WTC11 (cell line): ENCODE data around the gene GDF7. TPM values are rescaled to one million over a fixed set of nuclear protein-coding genes. Genes with fewer than 3 reads are reported as not detected.

Experiments
- ATAC-seq: fragments of 200-7000 bp; cut with Tn5 transposase; 2 replicates; pipeline ENCODE4 v1.10.0; 2021; ENCODE audit warnings: mild to moderate bottlenecking, moderate library complexity
- CTCF ChIA-PET: fragments of 300-600 bp; sonication (Branson Sonifier 250); formaldehyde crosslinking; loops from one replicate; lab custom pipeline; 2021; ENCODE audit warnings: antibody characterized with exemption; lab: Charles Lee
- POLR2A ChIA-PET: fragments of 350-600 bp; sonication (Branson Sonifier 250); formaldehyde crosslinking; loops from one replicate; lab custom pipeline; 2021; ENCODE audit warnings: antibody characterized with exemption; lab: Charles Lee
- DNase-seq: peaks from one replicate; pipeline ENCODE4 v3.0.0; 2021; ENCODE audit warnings: low spot score
- H3K27ac Mint-ChIP-seq: 2 replicates; pipeline ENCODE4 v1.8.0; 2021; ENCODE audit warnings: mixed read lengths
- H3K27me3 Mint-ChIP-seq: 2 replicates; pipeline ENCODE4 v1.8.0; 2021; ENCODE audit warnings: low read depth, mild to moderate bottlenecking, moderate library complexity, mixed read lengths
- H3K36me3 Mint-ChIP-seq: 2 replicates; pipeline ENCODE4 v1.8.0; 2021; ENCODE audit warnings: mixed read lengths
- H3K4me1 Mint-ChIP-seq: 2 replicates; pipeline ENCODE4 v1.8.0; 2022; ENCODE audit warnings: mixed read lengths
- H3K4me3 Mint-ChIP-seq: 2 replicates; pipeline ENCODE4 v1.8.0; 2021; ENCODE audit warnings: mild to moderate bottlenecking, moderate library complexity, mixed read lengths
- H3K9me3 Mint-ChIP-seq: 2 replicates; pipeline ENCODE4 v1.8.0; 2021; ENCODE audit warnings: mixed read lengths
- ATF6 ChIP-seq: sonication (generic); formaldehyde crosslinking; IDR thresholded peaks from 2 replicates; pipeline ENCODE4 v1.8.1; 2023; ENCODE audit warnings: mild to moderate bottlenecking, missing genetic modification reagents
- CDX4 ChIP-seq: fragments of 250-450 bp; sonication (Bioruptor Pico); IDR thresholded peaks from 2 replicates; pipeline ENCODE4 v1.9.0; 2021; ENCODE audit warnings: moderate library complexity, mild to moderate bottlenecking, inconsistent platforms, borderline replicate concordance
- CTCF ChIP-seq: fragments of 200-600 bp; IDR thresholded peaks from 2 replicates; pipeline ENCODE4 v1.8.0; 2022; ENCODE audit warnings: antibody characterized with exemption
- ELF4 ChIP-seq: sonication (generic); formaldehyde crosslinking; IDR thresholded peaks from 2 replicates; pipeline ENCODE4 v1.8.1; 2022; ENCODE audit warnings: low read depth, mild to moderate bottlenecking, moderate library complexity, missing genetic modification reagents
- FOXP1 ChIP-seq: sonication (generic); formaldehyde crosslinking; IDR thresholded peaks from 2 replicates; pipeline ENCODE4 v1.8.0; 2022; ENCODE audit warnings: missing genetic modification reagents, mild to moderate bottlenecking, moderate library complexity, borderline replicate concordance
- JAZF1 ChIP-seq: fragments of 250-450 bp; sonication (Bioruptor Pico); IDR thresholded peaks from 2 replicates; pipeline ENCODE4 v1.9.0; 2021; ENCODE audit warnings: moderate library complexity, mild to moderate bottlenecking, inconsistent platforms
- MAX ChIP-seq: sonication (generic); formaldehyde crosslinking; IDR thresholded peaks from 2 replicates; pipeline ENCODE4 v1.8.0; 2022; ENCODE audit warnings: mild to moderate bottlenecking, missing genetic modification reagents
- NFYB ChIP-seq: sonication (generic); formaldehyde crosslinking; conservative IDR thresholded peaks from 2 replicates; pipeline ENCODE4 v1.8.0; 2022; ENCODE audit warnings: low read depth, missing genetic modification reagents
- PRRX2 ChIP-seq: fragments of 250-450 bp; sonication (Bioruptor Pico); IDR thresholded peaks from 2 replicates; pipeline ENCODE4 v1.8.0; 2021; ENCODE audit warnings: mild to moderate bottlenecking
- TCF7 ChIP-seq: sonication (generic); formaldehyde crosslinking; IDR thresholded peaks from 2 replicates; pipeline ENCODE4 v1.8.0; 2022; ENCODE audit warnings: mild to moderate bottlenecking, low read depth, missing genetic modification reagents, moderate library complexity
- ZNF138 ChIP-seq: sonication (generic); formaldehyde crosslinking; conservative IDR thresholded peaks from 2 replicates; pipeline ENCODE4 v1.8.1; 2022; ENCODE audit warnings: mild to moderate bottlenecking, moderate library complexity, missing genetic modification reagents
- ZNF423 ChIP-seq: fragments of 250-450 bp; sonication (Bioruptor Pico); IDR thresholded peaks from 2 replicates; pipeline ENCODE4 v2.1.2; 2022; ENCODE audit warnings: mild to moderate bottlenecking, moderate library complexity
- ZNF532 ChIP-seq: fragments of 250-450 bp; sonication (Bioruptor Pico); IDR thresholded peaks from 2 replicates; pipeline ENCODE4 v1.9.0; 2021; ENCODE audit warnings: mild to moderate bottlenecking, borderline replicate concordance
- total RNA-seq: library from RNA; stranded (reverse); gene quantifications from 3 replicates; pipeline ENCODE4 v1.2.3, GENCODE V29; 2021
- TF ChIP-seq, protein P1 (sequence below): sonication (generic); formaldehyde crosslinking; IDR thresholded peaks from 2 replicates; pipeline ENCODE4 v1.8.0; 2022; ENCODE audit warnings: missing genetic modification reagents
- TF ChIP-seq, protein P2 (sequence below): sonication (generic); formaldehyde crosslinking; IDR thresholded peaks from 2 replicates; pipeline ENCODE4 v1.8.1; 2023; ENCODE audit warnings: mild to moderate bottlenecking, missing genetic modification reagents, moderate library complexity
- TF ChIP-seq, protein P3 (sequence below): sonication (generic); formaldehyde crosslinking; IDR thresholded peaks from 2 replicates; pipeline ENCODE4 v1.8.1; 2023; ENCODE audit warnings: mild to moderate bottlenecking, missing genetic modification reagents, borderline replicate concordance

GDF7 gene
- total RNA-seq, 1 experiment from 2014 or later: 0.55 TPM

GRCh38 chr2:20648831-20649230 is 18.1 kb upstream of the GDF7 start:
- H3K27me3 Mint-ChIP-seq: peaks cover 14% of the 10 kb centered on the region; the same call in 1 of the 2 replicates
- H3K36me3 Mint-ChIP-seq: peaks cover 6% of the 10 kb centered on the region; the same call in 1 of the 2 replicates
- no peak overlapping the region for H3K4me3 Mint-ChIP-seq
- ATAC-seq: no peak
- POLR2A ChIA-PET: interaction anchor here (2.0 kb wide), 1 partner anchor 202 kb away, joined by 8 read pairs; the partner anchor contains the start of gene RHOB
- no peak for TF ChIP-seq ELF4 (CRISPR knock-in tag)
- TF ChIP-seq MAX (CRISPR knock-in tag): no peak
- no peak for TF ChIP-seq ZNF138 (CRISPR knock-in tag)
- TF ChIP-seq NFYB (CRISPR knock-in tag): no peak
- no peak for TF ChIP-seq ATF6 (CRISPR knock-in tag)
- TF ChIP-seq TCF7 (CRISPR knock-in tag): no peak
- TF ChIP-seq CDX4: no peak
- TF ChIP-seq, protein P1, sequence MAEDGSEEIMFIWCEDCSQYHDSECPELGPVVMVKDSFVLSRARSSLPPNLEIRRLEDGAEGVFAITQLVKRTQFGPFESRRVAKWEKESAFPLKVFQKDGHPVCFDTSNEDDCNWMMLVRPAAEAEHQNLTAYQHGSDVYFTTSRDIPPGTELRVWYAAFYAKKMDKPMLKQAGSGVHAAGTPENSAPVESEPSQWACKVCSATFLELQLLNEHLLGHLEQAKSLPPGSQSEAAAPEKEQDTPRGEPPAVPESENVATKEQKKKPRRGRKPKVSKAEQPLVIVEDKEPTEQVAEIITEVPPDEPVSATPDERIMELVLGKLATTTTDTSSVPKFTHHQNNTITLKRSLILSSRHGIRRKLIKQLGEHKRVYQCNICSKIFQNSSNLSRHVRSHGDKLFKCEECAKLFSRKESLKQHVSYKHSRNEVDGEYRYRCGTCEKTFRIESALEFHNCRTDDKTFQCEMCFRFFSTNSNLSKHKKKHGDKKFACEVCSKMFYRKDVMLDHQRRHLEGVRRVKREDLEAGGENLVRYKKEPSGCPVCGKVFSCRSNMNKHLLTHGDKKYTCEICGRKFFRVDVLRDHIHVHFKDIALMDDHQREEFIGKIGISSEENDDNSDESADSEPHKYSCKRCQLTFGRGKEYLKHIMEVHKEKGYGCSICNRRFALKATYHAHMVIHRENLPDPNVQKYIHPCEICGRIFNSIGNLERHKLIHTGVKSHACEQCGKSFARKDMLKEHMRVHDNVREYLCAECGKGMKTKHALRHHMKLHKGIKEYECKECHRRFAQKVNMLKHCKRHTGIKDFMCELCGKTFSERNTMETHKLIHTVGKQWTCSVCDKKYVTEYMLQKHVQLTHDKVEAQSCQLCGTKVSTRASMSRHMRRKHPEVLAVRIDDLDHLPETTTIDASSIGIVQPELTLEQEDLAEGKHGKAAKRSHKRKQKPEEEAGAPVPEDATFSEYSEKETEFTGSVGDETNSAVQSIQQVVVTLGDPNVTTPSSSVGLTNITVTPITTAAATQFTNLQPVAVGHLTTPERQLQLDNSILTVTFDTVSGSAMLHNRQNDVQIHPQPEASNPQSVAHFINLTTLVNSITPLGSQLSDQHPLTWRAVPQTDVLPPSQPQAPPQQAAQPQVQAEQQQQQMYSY: no peak
- TF ChIP-seq JAZF1: no peak
- TF ChIP-seq, protein P2, sequence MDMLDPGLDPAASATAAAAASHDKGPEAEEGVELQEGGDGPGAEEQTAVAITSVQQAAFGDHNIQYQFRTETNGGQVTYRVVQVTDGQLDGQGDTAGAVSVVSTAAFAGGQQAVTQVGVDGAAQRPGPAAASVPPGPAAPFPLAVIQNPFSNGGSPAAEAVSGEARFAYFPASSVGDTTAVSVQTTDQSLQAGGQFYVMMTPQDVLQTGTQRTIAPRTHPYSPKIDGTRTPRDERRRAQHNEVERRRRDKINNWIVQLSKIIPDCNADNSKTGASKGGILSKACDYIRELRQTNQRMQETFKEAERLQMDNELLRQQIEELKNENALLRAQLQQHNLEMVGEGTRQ (CRISPR knock-in tag): no peak
- CTCF ChIA-PET: interaction anchor here (0.9 to 2.5 kb wide), 3 partner anchors 12 to 237 kb away, joined by 3 to 14 read pairs (median 4); no protein-coding TSS in a partner anchor
- DNase-seq: no peak
- no peaks in the 10 kb centered on the region for H3K9me3 Mint-ChIP-seq
- H3K27ac Mint-ChIP-seq: no peak overlapping the region
- peaks cover 31% of the 10 kb centered on the region for H3K4me1 Mint-ChIP-seq

DNA sequence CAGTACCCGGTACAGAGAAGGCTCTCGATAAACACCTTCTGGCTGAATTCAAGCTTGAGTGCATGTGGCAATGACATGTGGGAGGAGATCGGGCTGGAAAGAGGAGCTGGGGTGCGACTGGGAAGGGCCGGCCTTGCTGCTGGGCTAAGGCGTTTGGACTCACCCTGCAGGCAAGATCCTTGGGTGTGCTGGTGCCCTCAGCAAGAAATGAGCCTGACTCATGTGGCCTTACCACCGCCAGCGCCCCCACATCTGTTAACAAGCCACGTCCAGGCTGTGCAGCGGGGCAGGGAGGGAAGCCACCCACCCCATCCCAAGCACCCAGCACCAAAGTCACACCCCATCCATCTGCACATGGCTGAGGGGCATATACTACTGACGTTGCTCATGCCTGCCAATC is 17.4 kb upstream of the GDF7 start:
- peak overlapping the region; percentile 82 for H3K4me3 Mint-ChIP-seq
- H3K36me3 Mint-ChIP-seq: peaks cover 5% of the 10 kb centered on the region; the same call in 1 of the 2 replicates
- ChIA-PET POLR2A (interaction anchor here (2.6 kb wide), 1 partner anchor 202 kb away, joined by 19 read pairs; the partner anchor contains the start of gene RHOB), CTCF (interaction anchor here (0.6 to 4.3 kb wide), 10 partner anchors 7 to 271 kb away, joined by 4 to 77 read pairs (median 30); partner anchors contain the start of genes GDF7 and RHOB)
- peaks cover 16% of the 10 kb centered on the region for H3K27me3 Mint-ChIP-seq
- TF ChIP-seq NFYB (CRISPR knock-in tag) (no peak), CTCF (no peak), ZNF532 (CRISPR knock-in tag) (no peak), ZNF138 (CRISPR knock-in tag) (no peak), ZNF423 (CRISPR knock-in tag) (no peak), PRRX2 (CRISPR knock-in tag) (no peak), FOXP1 (CRISPR knock-in tag) (no peak)
- TF ChIP-seq, protein P3, sequence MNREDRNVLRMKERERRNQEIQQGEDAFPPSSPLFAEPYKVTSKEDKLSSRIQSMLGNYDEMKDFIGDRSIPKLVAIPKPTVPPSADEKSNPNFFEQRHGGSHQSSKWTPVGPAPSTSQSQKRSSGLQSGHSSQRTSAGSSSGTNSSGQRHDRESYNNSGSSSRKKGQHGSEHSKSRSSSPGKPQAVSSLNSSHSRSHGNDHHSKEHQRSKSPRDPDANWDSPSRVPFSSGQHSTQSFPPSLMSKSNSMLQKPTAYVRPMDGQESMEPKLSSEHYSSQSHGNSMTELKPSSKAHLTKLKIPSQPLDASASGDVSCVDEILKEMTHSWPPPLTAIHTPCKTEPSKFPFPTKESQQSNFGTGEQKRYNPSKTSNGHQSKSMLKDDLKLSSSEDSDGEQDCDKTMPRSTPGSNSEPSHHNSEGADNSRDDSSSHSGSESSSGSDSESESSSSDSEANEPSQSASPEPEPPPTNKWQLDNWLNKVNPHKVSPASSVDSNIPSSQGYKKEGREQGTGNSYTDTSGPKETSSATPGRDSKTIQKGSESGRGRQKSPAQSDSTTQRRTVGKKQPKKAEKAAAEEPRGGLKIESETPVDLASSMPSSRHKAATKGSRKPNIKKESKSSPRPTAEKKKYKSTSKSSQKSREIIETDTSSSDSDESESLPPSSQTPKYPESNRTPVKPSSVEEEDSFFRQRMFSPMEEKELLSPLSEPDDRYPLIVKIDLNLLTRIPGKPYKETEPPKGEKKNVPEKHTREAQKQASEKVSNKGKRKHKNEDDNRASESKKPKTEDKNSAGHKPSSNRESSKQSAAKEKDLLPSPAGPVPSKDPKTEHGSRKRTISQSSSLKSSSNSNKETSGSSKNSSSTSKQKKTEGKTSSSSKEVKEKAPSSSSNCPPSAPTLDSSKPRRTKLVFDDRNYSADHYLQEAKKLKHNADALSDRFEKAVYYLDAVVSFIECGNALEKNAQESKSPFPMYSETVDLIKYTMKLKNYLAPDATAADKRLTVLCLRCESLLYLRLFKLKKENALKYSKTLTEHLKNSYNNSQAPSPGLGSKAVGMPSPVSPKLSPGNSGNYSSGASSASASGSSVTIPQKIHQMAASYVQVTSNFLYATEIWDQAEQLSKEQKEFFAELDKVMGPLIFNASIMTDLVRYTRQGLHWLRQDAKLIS (CRISPR knock-in tag): no peak
- ATAC-seq: no peak
- no peak overlapping the region for H3K27ac Mint-ChIP-seq
- no peaks in the 10 kb centered on the region for H3K9me3 Mint-ChIP-seq
- H3K4me1 Mint-ChIP-seq: peaks cover 31% of the 10 kb centered on the region
- DNase-seq: no peak
